Measurements from ENCODE around the gene CHRNA5.

DNA sequence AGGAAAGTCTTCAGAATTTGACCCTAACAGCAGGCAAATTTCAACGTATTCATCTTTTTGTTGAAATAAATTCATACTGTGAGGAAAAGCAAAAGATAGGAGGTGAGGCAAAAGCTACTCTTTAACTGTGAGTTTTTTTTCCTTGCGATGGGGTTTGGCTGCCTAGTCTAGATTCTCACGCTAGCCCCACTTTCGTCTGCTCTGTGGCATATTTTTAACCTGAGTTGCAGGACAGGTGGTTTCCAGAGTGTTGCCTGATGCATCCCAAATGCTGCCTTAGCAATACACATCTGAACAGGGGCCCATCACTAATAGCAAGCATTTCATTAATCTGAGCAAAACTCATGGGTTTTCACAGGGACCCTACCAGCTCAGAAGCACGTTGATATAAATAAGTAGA is 13.4 kb upstream of the CHRNA5 start:
- TF ChIP-seq GATA2 (IDR thresholded peaks at IDR 0.05; ENCODE audit: low read depth, low read length) = no peak
- TF ChIP-seq GATA3 (IDR thresholded peaks at IDR 0.05; ENCODE audit: low read depth, low read length) = no peak
